Stimulated activated naive CD8-positive, alpha-beta T cell treated with anti-CD3 and anti-CD28 coated beads, Interleukin-15, Interleukin-2, amounts not matched to agents 100 U/mL and 50 U/mL, for 24 hours (primary cell): Measurements from ENCODE around the gene COA5.
A peak's percentile ranks its signal among the peaks of the same experiment; 100 is the strongest.

ENCODE experiments used
- ATAC-seq: fragments of 150-1000 bp; cut with Tn5 transposase; one replicate; pipeline ENCODE4 v1.10.0; 2021
- DNase-seq: peaks from one replicate; pipeline ENCODE4 v3.0.0; 2021

Gene COA5

DNA sequence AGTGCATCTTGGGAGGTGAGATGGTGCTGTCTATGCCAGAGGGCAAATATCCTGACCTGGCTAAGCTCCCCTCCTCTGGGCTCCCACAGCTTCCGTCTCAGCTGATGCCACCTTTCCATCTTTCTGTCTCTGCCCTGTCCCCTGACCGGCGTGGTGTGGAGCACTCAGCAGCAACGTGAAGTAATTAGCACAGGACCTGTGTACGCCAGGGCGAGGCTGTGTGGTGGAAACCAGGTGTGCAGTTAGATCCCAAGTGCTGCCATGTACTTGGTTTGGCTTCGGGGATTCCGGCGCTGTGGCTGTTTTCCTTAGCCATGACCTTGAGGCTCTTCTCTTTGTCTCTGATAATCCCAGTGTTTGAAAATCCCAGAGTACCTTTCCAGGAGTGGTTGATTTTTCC lies 36.5 kb downstream of the COA5 start:
- DNase-seq = no peak

DNA sequence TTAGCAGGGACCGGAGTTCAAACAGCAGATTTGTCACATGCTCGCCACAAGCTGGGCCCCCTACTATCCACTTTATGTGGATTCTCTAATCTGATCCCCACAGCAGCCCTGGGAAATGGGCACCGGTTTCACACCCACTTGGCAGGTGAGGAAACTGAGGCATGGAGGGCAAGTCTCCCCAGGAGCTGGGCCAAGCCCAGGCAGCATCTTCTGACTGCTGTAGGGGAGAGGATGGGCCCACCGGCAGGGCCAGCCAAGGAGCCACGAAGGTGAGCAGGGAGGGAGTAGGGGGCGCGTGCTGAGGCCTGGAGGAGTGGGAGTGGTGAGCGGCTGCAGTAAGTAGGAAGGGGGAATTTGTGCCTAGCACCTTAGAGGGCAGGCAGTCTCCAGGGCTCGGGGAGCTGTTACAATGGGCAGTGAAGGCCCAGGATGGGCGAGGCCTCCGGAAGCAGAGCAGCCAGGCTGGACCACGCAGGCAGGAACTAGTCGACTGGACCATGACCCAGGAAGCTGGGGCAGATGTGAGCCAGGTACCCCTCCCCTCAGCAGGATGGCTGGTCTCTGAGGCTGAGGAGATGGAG lies 37.1 kb downstream of the COA5 start:
- ATAC-seq = no peak
- DNase-seq = no peak

More for the DNA sequence above, 36.5 kb downstream of the COA5 start:
- no peak for ATAC-seq

DNA sequence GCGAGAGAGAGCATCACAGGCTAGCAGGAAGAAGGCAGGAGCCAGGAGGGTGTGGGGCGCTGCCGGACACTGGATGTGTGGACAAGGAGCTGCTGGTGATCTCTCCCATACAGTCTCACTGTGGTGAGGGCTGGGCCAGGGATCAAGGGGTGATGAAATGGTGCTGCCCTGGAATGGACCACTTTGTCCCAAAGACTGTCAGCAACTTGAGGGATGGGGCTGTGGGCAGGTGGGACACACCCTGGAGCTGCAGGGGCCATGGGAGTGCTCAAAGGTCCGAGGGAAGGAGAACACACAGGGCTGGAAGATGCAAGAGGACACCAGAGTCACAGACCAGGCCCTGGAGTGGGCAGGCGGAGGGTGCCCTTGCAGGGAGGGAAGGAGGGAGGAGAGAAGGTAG lies 38.0 kb downstream of the COA5 start:
- ATAC-seq = no peak

DNA sequence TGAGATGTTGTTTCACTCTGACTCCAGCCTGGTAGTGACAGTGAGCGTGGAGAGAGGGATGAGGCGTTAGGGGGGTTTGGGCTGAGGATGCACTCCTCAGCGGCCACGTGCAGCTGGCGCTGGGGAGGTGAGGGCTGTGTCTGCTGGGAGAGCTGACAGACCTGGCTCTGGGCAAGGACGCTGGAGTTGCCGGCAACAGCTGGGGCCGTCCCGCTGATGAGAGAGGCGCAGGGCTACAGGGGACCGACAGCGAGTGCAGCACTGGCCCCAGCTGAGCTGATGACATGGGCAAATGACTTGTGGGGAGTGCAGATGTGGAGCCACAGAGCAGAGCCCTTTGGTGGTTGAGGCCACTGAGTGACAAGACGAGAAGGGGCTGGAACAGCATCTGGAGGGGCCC lies 38.4 kb downstream of the COA5 start:
- ATAC-seq (no peak), DNase-seq (no peak)

More for the DNA sequence above, 38.0 kb downstream of the COA5 start:
- no peak for DNase-seq

DNA sequence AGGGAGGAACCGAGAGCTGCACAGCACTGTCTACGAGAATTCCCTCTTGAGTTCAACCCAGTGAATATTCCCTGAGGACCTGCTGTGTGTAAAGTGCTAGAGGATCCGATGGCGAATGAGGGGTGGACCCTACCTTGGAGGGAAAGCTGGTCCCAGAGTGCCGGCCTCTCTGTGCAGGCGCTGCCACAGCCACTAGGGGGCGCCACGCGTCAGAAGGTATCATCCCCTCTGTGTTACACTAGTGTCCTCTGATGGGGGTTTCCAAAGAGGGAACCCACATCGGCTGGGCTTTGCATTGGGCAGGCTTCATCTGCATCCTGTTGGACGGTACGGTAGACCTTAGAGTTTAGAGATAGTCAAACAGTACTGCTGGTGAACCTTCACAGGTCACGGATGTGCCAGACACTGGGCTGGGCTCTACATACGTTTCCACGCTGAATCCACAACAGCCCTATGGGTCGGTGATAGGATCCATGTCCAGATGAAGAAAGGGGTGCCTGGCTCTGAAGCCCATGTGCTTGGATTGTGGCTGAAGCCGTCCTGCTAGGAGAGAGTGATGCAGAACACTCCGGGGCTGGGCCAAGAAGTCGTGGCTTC lies 39.0 kb downstream of the COA5 start:
- DNase-seq (peak; percentile 85), ATAC-seq (peak; percentile 64)

DNA sequence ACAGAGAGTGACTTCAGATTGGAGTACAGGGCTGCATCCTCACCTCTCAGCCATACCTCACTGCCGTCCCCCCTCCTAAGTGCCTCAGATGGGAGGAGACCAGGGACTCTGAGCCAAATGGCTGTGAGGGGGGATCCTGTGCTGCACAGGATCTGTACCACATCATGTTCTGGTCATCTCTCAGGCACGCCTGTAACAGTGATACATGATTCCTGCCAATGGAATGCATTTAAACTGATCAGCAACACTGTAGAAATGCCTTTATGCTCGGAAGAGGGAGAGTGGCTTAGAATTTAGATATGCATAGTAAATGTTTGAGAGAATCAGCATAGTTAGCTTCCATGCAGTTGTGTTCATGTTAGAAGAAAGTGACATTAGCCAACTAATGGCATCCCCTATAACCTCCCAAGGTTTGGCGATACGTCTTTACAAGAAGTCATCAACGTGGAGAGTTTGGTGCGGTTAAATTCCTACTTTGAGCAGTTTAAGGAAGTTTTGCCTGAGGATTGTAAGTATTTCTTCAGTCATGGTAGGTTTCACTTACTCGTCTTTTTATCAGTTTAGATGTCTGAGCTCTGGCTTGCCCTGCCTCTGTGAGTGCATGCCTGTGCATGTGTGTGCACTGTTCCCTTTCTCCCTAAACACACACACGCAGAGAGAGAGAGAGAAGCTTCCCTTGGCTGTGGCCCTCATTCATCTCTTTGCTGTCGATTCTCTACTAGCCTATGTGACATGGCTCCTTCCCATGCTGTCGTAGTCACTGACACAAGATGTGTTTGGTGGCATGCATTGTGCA lies 40.0 kb downstream of the COA5 start:
- no peak for ATAC-seq
- DNase-seq = no peak

DNA sequence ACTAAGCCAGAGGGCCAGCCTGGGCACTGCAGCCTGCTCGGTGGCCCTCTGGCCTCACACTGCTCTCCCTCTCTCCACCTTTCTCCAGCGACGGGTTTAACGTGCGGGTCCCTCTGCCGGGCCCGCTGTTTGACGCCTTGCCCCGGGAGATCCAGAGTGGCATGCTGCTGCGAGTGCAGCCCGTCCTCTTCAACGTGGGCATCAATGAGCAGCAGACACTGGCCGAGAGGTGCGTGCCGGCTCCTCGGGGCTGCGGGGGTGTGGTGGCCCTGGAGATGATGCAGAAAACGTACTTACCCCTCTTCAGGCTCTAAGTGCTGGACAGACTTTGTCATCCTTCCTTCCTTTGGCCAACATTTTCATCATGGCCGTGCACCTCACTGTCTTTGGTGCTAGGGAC lies 42.4 kb downstream of the COA5 start:
- DNase-seq = no peak
- ATAC-seq = no peak

DNA sequence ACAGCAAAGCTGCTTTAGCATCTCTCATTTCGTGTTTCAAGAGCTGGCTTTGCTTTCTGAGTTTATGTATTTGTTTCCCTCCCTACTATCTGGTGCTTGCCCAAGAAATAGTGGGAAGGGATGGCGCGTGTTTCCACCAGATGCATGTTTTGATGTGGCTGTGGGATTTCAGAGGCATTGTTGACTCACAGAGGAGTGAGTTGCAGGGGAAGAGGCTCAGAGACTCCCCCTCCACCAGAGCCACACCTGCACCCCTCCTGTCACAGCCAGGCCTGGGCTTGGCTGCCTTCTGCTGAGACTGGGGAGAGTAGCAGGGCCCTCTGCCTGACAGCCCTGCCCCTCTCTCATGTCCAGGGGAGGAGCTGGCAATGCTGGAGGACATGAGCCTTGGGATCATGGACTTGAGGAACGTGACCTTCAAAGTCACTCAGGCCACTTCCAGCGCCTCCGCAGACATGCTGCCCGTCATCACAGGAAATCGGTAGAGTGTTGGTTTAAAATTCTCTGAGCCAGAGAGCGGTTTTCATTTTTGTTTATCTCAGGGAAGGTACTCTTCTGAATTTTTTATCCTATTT lies 42.9 kb downstream of the COA5 start:
- ATAC-seq (no peak), DNase-seq (no peak)

DNA sequence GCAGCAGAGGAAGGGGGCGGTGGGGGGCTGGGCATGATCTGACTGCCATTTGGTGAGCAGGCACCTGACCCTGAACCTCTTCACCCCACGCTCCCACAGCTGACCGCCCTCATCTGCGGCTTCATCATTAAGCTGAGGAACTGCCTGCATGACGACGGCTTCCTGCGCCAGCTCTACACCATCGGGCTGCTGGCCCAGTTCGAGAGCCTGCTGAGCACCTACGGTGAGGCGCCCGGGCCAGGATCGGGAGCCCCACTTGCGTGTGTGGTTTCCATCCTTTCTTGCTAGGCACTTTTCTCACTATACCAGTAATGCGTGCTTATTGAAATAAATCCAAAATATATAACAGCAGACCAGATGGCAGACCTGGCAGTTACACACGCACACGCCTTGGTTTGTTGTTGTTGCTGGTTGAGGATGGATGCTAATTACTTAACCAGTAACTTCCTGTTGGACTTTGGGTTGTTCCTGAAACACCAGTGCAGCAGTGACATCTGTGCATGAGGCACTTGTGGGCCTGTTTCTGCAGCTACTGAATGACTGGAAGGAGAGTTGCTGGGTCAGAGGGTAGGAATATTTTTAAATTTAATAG lies 43.7 kb downstream of the COA5 start:
- no peak for DNase-seq
- ATAC-seq = no peak

DNA sequence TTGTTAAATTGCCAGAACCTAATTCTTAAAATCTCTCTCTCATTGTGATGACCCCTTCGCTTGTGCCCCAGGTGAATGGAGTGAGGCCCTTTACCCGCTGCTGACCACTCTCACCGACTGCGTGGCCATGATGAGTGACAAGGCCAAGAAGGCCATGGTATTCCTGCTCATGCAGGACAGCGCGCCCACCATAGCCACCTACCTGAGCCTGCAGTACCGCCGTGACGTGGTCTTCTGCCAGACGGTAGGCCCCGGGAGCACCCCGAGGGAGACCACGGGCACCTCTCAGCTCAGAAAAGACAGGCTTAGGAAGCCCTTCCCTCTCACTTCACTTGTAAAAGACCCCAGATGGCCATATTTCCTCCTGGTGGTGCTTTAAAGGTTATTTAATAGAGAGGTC lies 44.9 kb downstream of the COA5 start:
- DNase-seq = no peak
- ATAC-seq = no peak

DNA sequence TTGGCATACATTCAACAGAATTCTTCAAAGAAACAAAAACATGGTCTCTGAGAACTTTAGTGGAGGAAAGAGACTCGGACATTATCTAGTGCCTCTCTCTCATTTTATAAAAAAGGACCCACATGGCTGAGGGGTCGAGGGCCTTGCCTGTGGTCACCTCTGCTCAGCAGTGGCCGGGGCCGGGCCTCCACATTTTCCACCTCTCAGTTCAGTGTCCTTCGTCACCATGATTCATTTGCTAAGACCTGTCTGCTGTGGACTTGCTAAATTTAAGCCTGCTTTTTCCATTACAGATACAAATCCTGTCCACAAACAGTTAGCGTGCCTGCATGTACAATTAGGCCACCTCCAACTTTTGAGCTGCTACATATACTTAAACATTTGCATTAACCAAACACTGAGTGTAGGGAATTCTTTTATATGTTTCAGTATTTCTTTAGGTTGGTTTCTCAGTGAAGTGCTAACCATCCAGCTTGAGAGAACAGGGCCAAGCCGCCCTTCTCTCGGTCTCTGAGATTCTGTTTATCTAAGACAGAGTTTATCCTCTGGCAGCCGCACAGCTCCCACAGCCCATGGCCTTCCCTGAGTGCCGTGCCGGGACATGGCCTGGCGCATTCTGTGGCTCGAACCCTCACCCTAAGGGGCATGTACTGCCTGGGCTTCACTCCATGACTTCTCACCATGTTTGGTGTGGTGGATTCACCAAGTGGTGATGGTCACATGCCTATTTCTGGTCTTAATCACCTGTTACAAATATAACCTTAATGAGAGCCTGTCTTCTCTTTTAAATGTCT lies 46.2 kb downstream of the COA5 start:
- DNase-seq (no peak), ATAC-seq (no peak)

DNA sequence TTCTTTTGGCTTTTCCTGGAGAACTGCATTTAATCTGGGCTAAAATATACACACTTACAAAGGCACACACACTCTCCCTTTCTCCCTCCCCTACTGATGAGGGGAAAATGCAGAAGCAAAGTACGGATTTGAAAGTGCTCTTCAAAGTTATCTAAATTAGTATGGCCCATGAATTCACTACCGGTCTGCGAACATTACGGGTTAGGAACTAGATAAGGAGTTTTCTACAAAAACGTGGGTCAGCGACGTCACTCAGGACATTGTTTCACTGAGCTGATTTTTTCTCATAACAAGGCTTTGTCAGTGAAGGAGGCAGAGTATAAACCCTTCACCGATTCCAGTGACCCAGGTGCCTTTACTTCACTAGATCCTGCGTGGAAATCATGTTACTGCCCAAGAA lies 47.3 kb downstream of the COA5 start:
- no peak for ATAC-seq
- no peak for DNase-seq

DNA sequence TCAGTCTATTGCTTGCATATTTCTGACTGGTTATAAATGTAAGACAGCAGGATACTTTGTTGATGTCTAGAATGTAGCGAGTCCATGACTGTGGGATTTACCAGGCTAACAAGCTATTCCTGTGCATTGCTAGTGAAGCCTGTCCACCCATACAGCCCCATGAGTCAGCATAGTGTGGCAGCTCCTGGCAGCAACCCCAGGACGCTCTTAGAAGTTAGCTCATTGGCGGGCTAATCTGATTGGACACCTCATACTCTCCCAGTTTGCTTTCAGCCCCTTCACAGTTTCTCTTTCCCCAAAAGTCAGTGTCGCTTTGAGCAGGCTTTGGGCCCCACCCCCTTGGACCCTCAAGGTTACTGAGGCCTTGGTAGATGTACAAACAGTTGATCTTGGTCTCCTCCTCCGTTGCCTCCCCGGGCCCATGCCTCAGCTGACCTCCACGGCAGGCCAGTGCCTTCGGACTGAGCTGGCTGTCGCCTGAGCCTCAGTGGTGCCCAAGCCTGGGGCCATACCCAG lies 48.0 kb downstream of the COA5 start:
- no peak for ATAC-seq
- no peak for DNase-seq

DNA sequence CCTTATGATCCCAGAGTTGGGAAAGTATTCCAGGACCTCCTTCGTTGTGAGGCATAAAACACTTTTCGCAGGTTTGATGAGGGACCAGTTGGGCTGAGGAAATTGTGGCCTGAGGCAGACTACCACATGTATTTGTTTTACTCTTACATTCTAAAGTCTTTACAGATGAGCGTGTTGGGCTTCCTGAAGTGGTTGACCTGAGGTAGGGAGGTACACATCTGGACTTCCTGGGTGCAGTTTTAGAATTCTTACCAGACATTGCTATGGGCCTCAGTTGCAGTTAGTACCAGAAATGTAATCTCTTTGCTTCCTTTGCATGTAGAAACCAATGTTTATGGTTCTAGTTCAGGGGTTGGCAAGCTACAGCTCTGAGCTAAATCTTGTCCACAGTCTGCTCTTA lies 48.7 kb downstream of the COA5 start:
- no peak for ATAC-seq

DNA sequence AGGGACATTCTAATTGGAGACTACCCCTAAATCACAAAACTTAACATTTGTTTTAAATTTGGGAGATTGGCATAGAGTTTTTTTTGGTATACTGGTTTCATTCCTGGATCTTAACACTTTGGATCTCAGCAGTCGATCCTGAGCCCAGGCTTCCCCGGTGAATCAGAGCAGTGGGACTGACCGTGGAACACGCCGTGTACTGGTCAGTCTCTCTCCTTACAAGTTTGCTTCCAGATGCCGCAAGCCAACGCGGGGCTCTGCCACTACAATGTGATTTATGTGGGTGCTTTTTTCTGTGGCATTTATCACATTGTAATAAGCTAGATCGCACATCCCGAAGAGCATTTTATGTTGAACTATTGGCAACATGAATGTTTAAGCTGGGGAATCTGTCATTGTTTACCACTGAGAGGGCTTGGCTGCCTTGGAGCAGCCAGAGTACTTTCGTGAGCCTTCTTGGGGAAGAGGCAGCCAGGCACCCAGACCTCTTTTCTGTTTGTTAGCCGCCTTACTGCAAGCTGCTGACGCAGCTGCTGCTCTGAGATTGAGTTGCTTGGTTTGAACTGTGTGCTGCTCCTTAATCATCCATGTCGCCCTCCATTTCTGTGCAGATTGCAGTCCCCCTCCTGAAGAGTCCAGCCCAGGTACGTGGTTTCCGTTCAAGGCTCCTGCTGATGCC lies 49.3 kb downstream of the COA5 start:
- DNase-seq = no peak
- no peak for ATAC-seq

More for the DNA sequence above, 48.7 kb downstream of the COA5 start:
- no peak for DNase-seq

DNA sequence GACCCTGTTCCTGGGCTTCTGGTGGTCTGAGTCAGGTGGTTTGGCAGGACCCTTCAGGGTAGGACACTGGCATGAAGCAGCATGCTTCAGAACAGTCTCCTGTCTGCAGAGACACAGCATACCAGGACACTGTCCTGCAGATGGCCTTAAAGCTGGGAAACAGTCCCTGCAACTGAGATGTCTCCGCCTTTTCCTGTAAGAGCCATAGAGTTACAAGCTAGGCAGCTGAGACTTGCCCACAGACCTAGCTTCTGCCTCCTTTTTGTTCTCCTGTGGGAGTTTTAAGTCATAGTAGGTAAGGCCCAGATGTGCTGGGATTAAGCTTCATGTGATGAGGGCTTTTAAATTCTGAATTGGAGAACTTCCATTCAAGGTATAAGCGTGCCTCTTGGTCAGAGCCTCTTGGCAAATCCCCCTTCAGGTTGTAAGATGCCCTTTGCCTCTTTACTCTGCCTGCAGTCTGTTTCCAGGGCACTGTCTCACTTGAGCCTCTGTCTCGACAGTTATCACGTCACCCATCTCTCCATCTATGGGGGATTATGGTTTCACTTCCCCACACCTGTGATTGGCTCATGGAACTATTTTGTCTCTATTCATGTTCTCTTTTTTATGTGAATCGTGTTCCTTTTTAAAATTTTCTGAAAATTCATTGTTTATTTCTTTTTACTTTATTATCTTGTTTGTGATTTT lies 51.8 kb downstream of the COA5 start:
- no peak for DNase-seq
- ATAC-seq = peak; percentile 41

DNA sequence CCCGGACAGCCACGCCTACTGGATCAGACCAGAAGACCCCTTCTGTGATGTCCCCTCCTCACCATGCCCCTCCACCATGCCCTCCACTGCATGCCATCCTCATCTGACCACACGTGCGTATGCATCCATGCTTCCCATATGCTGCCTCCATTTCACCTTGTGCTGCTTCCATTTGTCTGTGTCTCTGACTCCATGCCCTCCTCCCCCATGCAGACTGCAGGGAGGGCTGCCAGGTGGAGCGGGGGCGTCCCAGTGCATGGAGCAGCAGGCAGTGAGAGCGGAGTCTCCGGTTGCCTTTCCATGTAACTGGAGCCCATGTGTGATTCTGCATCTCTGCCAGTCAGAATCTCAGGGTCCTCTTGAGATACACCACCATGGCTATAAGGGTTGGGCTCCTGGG lies 52.6 kb downstream of the COA5 start:
- ATAC-seq (no peak), DNase-seq (no peak)

DNA sequence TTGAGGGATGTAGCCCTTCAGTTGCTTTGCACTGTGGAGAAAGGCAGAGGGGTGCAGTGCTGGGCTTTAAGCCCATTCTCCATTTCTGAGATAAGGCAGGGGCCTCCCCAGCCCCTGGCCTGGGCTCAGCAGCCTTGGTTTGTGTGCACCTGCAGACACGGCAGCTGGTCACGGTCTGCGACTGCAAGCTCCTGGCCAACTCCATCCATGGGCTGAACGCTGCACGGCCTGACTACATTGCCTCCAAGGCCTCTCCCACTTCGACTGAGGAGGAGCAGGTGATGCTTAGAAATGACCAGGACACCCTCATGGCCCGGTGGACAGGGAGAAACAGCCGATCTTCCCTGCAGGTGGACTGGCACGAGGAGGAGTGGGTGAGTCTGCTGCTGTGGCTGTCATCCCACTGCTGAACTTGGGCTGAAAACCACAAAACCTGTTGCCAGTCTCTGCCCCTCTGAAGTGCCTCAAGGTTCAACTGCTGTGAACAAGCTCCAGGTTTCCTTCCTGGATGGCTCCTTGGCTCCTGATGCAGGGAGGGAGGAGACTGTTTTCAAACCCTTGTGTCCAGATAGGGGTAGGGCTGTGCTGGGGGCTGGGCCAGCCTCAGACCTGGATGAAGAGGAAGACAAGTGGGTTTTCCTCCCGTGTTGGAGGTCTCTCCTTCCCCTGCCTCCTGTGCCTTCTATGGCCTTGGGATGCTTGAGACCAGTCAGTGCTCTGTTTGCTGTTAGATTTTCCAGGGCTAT lies 54.0 kb downstream of the COA5 start:
- DNase-seq = no peak
- ATAC-seq = no peak

DNA sequence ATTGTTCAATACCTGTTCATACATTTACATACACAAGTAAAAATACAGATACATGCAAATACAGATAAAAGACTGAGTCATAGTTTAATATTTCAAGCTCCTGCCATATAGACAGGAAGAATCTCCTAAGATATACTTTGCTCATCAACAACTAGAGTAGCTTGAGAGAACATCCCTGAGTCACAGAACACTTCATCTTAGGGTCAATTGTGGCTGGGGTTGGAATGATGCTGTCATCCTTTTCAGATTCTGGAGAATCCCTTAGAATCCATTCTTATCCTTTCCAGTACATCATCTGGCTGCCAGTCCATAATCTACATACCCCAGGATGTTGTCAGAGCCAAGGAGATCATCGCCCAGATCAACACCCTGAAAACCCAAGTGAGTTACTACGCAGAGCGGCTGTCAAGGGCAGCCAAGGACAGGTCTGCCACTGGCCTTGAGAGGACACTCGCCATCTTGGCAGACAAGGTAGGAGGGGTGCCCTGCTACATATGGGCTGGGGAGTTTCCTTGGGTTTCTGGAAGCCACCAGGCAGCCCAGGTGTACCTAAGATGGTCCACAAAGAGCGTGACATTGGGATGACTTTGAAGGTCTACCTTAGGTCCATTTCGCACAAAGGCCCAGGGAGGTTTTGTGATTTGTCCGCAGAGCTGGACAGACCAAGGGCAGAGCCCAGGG lies 55.7 kb downstream of the COA5 start:
- no peak for ATAC-seq
- DNase-seq = no peak
